ENCODE results near the gene HEYL.

- TF ChIP-seq CTCF (conservative IDR thresholded peaks at IDR 0.05): no peak
- TF ChIP-seq EZH2 (IDR thresholded peaks at IDR 0.05; ENCODE audit: low read depth): no peak
Measured at GRCh38 chr1:39585933-39586332, 53.5 kb downstream of the HEYL start.

All from PC-9 (cell line).